HG02571 (cell line): ENCODE measurements around the gene HYI.
"Not testable (repeated sequence)": the region's sequence is repeated elsewhere in the genome, so short reads cannot be mapped to it uniquely, and the experiment has no call there.

Experiments
- ATAC-seq: cut with Tn5 transposase; IDR thresholded peaks from one replicate; pipeline ENCODE4 v1.9.1; 2021; ENCODE audit warnings: mild to moderate bottlenecking, moderate library complexity; ENCODE audit not compliant: unreplicated experiment

The HYI gene

GRCh38 chr1:43432171-43432860, 21.4 kb downstream of the HYI start:
- ATAC-seq = no peak

DNA sequence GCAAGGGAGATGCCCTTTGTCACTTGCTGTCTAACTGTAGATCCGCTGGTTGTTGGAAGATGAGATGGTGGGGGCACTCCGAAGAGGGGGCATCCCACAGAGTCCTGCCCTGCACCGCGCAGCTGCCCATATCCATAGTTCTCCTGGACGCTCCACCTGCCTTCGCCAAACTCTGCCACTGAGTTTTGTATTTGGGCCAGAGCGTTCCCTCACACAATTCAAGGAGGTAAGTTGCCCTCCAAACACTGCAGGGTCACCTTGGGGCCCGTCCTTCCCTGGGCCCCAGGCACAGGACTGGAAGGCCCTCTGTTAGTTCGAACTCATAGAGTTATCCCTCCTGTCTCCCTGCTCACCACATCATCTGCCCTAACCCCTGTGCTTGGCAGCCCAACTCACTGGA, 22.1 kb downstream of the HYI start:
- no peak for ATAC-seq

DNA sequence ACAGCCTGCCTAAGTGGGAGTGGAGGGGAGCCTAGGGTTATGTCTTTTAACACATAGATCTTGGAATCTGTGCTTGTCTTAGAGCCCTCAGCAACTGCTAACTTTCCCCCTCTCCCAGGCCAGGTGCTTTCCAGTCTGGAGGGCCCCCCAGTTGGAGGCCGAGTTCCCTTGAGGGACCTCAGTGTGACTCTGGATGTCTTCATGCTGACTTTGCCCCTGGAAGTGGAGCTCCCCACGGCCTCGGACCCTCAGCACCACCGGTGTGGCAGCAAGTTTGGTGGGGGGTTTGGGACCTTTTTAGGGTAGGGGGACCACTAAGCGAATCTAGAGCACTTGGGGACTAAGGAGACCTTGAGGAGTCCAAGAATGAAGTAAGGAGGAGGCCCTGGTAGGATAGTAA, 22.9 kb downstream of the HYI start:
- ATAC-seq = no peak

DNA sequence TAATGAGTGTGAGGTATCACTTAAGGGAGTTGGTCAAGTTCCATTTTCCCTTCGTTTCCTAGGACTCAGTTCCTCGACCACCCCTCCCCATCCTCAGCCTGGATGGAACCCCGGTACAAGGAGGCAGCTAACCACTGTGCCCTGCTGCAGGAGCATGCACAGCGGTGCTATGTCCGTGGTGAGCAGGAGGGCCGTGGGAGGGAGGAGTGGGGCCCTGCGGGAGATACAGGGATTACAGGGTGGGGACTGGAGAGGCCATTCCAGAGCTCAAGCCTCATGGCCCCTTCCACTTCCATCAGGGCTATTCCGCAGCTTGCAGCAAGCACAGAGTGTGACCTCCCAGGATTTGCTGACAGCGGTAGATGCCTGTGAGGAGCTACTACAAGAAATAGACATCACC, 25.8 kb downstream of the HYI start:
- no peak for ATAC-seq

- no peak for ATAC-seq
Observed at GRCh38 chr1:43427524-43427923, 26.2 kb downstream of the HYI start.

- no peak for ATAC-seq
Observed at GRCh38 chr1:43426221-43426620, 27.5 kb downstream of the HYI start.

DNA sequence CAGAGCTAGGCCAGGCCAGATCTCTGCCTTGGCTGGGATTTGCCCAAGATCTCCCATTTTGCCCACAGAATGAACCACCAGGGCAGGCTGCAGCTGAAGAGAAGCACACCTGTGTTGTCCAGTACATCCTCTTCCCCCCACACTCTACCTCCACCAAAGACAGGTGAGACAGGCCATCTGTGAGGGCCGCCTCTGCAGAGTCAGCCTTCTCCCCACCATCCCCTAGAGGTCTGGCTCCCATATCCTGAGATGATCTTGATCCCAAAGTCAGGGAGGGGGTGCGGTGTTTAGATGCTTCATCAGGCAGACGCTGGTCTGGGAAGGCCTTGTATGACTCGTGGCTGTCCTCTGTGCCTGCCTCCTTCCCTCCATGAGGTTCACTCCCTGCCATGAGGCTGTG, 28.7 kb downstream of the HYI start:
- ATAC-seq = no peak

DNA sequence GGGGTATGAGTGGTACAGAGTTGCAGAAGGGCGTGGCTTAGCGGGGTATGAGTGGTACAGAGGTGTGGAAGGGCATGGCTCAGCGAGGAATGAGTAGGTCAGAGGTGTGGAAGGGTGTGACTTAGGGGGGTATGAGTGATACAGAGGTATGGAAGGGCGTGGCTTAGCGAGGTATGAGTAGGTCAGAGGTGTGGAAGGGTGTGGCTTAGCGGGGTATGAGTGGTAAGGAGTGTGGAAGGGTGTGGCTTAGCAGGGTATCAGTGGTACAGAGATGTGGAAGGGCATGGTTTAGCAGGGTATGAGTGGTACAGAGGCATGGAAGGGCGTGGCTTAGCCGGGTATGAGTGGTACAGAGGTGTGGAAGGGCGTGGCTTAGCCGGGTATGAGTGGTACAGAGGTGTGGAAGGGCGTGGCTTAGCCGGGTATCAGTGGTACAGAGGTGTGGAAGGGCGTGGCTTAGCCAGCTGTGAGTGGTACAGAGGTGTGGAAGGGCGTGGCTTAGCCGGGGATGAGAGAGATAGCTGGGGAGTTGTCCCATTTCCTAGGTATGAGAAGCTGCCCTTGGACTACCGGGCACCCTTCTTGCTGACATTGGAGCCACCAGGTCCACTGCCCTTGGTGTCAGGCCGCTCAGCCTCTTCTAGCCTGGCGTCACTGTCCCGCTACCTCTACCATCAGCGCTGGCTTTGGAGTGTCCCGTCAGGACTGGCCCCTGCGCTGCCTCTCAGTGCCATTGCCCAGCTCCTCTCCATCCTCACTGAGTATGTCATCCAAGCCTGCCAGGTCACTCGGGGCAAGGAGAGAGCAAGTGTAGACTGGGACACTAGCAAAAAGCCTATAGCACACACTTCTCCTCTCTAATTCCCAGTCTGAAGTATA, 29.8 kb downstream of the HYI start:
- ATAC-seq = no peak

DNA sequence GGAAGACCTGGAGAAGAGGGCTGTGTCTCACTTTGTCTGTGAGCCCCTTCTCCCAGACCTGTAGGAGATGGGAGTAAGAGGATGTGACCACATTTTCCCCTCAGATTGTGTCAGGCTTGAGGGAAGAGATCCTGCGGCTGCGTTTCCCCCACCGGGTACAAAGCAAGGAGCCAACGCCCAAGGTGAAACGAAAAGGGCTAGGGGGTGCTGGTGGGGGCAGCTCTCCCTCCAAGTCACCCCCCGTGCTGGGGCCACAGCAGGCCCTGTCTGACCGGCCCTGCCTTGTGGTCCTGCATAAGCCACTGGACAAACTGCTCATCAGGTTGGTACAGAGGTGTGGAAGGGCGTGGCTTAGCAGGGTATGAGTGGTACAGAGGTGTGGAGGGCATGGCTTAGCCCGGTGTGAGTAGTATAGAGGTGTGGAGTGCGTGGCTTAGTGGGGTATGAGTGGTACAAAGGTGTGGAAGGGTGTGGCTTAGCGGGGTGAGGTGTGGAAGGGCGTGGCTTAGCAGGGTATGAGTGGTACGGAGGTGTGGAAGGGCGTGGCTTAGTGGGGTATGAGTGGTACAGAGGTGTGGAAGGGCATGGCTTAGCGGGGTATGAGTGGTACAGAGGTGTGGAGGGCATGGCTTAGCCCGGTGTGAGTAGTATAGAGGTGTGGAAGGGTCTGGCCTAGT, 30.6 kb downstream of the HYI start:
- ATAC-seq = no peak

DNA sequence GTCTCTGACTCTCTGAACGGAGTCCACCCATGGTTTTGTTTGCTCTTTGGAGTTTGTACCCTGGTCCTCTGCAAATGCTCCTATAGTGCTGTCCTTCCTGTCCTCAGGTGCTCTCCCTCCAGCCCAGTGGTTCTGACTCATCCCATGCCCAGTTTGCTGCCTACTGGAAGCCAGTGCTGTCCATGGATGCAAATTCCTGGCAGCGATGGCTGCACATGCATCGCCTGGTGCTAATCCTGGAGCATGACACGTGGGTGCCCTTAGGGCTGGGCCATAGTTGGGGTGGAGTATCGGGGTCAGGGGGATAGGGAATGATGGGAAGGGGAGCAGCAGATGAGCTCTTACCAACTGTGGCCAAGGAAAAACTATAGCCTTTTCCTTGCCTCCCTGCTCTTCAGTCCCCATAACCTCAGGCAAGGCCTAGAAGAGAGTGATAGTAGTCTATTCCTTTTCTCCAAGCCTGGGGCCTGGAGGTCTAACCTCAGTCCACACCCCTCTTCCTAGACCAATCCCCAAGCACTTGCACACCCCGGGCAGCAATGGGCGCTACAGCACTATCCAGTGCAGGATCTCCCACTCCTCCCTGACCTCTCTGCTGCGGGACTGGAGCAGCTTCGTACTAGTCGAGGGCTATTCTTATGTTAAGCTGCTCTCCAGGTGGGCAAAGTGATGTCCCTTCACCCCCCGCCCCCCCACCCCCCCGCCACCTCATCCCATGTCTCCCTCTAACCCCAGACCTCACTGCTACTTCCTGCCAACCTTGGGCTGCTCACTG, 31.6 kb downstream of the HYI start:
- ATAC-seq = no peak

DNA sequence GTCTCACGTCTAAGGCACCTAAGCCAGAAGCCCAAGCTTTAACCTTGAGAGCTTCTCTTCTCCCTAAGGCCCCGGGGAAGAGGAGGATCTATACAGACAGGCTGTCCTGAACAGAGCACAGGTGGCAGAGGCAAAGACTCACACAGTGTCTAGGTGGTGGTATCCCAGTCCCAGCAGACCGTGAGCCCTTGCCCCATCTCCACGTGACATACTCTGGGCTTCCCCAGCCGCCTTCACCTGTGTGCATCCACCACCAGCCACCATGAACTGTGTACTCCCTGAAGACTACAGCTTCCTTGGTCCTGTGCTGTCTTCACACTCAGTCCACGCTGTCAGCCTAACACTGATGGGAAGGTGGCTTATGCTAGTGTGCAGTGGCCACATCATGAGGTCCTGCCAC, 32.3 kb downstream of the HYI start:
- ATAC-seq = no peak

GRCh38 chr1:43420874-43421273, 32.9 kb downstream of the HYI start:
- no peak for ATAC-seq

DNA sequence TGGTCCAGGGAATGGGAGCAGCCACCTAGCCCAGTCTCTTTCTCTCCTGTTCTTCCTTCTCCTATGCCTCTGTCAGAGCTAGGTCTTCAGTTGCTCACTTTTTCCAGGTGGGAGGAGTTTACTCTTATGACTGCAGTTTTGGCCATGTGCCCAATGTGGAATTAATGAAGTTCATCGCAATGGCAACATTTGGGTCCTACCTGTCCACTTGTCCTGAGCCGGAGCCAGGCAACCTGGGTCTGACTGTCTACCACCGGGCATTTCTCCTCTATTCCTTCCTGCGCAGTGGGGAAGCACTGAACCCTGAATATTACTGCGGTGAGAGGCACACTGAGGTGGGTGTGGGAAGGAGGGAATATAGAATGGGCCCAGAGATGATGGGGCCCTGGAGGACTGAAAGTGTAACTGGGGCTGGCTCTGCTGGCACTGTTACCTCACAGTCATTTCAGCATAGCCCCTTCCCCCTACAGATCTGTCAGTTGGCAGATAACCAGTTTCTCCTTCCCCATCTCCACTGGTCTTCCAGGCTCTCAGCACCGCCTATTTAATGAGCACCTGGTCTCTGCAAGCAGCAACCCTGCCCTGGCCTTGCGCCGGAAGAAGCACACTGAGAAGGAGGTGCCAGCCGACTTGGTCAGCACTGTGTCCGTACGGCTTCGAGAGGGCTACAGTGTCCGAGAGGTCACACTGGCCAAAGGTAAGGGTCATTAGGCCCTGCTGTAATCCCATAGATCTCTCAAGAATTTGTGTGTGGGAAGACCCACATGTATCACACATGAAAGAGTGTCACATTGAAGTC, 33.9 kb downstream of the HYI start:
- no peak for ATAC-seq

- ATAC-seq = no peak
Observed at GRCh38 chr1:43418858-43419257, 34.9 kb downstream of the HYI start.

DNA sequence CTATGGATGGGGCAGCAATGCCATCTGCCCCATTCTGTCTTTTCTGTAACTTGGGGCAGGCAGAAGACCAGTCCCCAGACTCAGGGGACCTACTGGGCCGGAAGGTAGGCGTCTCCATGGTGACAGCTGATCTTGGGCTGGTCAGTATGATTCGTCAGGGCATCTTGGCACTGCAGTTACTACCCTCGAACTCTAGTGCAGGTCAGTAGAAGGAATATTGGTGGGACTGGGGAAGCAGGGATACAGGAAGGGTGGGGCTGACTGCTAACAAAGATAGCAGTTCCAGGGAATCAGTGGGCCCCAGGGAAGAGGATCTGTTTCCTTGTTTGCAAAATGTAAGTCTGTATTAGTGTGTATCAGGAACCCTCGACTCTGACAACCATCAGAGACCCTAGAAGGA, 37.8 kb downstream of the HYI start:
- ATAC-seq = no peak

GRCh38 chr1:43414634-43415223, 39.0 kb downstream of the HYI start:
- no peak for ATAC-seq

- not testable (repeated sequence) for ATAC-seq
Observed at GRCh38 chr1:43413426-43413825, 40.3 kb downstream of the HYI start.

- ATAC-seq = no peak
Observed at GRCh38 chr1:43410571-43410970, 43.2 kb downstream of the HYI start.

GRCh38 chr1:43405876-43406234, 47.9 kb downstream of the HYI start:
- no peak for ATAC-seq
